Hematopoietic multipotent progenitor cell (in vitro differentiated cells): ENCODE results near the gene CALHM3. TPM values are rescaled to one million over a fixed set of nuclear protein-coding genes. Genes with fewer than 3 reads are reported as not detected.

Experiments used
- DNase-seq, 3 donors: peaks; one replicate each; pipeline ENCODE4 v3.0.0-alpha.2; 2011 to 2015; ENCODE audit warnings: low read depth in 2 of 3, low spot score in 2 of 3
- total RNA-seq: library from RNA; depleted of rRNA; stranded (reverse); fragments of >200 nt; gene quantifications from one replicate; pipeline ENCODE4 v1.2.3, GENCODE V29; 2012

Gene CALHM3
- total RNA-seq, 1 donor = 0.27 TPM

DNA sequence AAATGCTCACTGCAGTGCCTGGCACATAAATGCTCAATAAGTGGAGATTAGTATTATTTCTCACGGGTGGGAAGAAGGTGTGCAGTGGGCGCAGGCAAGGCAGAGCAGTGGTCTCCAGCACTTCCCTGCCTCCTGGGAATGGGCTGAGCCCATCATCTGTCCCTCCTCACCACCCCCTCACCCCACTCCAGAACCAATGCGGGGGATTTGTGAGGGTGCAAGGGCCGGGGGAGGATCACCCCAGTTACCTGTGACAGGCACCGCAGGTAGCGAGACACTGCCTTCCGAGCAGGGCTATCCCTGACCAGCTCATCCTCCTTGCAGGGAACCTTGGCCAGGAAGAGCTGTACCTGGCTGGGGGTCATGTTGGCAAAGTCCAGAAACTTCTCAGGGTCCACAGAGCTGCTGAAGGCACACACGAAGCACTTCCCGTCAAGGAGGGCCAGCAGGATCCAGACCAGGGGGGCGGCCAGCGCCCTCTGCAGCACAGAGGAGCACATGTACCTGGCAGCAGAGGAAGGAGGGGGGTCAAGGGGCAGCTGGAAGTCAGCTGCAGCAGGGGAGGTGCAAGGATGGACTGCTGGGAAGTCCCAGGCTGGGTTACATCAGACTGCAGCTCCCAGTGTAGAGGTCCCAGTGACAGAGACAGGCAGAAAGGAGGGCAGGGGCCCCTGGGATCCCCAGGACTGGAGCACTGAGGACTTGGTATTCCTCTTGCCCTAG, 2.8 kb downstream of the CALHM3 start:
- DNase-seq = peak in 2 of 3 donors; percentile 53 to 57

DNA sequence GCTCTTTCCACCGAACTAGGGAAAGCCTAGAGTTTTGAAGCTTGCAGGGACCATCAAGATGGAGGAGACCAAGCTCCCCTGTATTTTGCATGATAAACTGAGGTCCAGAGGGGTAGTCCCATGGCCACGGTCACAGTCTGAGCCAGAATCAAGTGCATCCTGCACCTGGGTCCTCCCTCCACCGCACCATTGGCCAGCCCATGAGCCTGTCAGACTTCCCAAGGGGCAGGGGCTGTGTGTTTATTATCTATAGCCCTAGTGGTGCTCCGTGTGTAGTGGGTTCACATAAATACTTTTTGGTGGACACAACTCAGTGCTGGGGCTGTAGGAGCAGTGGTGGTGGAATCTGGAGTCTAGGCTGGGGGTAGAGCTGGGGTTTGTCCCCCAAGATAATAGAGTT, 3.6 kb downstream of the CALHM3 start:
- DNase-seq = no peak

- no peak for DNase-seq
Measured at GRCh38 chr10:103474077-103474476, 5.0 kb downstream of the CALHM3 start.

DNA sequence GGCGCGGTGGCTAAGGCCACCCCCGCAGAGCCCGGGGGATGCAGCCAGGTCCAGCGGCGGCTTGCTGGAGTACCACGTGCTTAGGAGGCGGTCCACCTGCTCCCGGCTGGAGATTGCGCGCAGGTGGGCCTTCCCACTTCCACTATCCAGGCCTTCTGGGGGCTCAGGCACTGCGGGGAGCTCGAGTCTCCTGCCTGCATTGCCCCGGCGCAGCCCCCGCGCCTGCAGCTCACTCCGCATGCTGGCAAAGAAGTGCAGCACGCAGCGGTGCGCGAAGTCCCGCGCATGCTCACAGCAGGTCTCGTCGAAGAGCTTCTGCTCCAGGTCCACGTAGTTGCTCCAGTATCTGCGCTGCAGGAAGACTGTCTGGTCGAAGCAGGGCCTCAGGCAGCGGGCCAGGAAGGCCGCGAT, 5.8 kb downstream of the CALHM3 start:
- no peak for DNase-seq

DNA sequence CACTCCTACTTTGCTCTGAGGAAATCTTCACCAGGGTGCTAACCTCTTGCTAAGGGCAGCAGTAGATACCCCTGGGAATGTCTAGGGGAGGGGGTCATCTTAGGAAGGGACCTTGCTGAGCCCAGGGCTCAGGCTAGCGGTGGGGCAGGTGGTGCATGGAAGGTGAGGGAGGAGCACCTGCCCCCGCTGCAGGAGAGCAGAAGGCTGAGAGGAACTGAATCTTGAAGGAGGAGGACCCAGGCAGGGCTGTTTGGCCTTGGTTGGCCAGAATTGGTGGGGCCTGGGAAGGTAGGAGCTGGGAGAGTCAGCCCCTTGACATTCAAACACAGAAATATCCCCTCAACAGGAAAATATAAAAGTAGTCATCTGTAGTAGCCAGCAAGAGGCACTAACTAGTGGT, 7.0 kb downstream of the CALHM3 start:
- DNase-seq = no peak

GRCh38 chr10:103470761-103471653, 8.0 kb downstream of the CALHM3 start:
- peak in 2 of 3 donors; percentile 94 to 96 for DNase-seq

DNA sequence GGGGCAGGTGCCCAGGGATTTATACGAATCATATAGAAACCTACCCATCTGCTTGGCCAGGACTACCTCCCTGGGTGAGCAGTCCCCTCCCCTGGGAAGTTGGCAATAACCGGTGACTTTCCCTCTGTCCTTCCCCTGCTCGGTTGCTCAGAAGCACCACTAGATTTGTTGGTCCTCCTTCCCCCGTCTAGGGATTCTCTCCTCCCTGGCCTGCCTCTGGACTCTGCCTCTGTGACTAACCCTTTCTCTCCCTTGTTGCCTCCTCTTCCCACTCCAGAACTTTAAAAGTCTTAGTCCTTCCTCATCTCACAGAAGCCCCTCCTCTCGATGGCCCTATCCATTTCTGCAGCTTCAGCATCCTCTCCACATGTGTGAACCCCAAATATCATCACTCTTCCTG, 9.8 kb downstream of the CALHM3 start:
- DNase-seq = no peak

DNA sequence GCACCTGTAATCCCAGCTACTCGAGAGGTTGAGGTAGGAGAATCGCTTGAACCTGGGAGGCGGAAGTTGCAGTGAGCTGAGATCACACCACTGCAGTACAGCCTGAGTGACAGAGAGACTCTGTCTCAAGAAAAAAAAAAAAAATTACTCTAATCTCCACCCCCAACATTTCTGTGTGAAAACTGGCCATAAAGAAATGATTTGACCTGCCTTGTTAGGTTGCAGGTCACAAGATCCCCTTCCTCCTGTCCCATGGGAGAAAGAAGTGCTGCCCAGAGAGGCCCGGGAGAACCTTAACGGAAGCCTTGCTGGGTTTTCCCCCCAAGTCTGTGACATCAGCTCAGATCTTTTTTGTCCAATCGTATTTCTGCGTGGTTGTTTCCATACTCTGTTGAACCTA, 11.6 kb downstream of the CALHM3 start:
- no peak for DNase-seq

GRCh38 chr10:103466734-103467133, 12.3 kb downstream of the CALHM3 start:
- DNase-seq = no peak

- no peak for DNase-seq
Measured at GRCh38 chr10:103465411-103466179, 13.4 kb downstream of the CALHM3 start.

GRCh38 chr10:103463499-103463898, 15.5 kb downstream of the CALHM3 start:
- DNase-seq = no peak

GRCh38 chr10:103459615-103460014, 19.4 kb downstream of the CALHM3 start:
- no peak for DNase-seq

GRCh38 chr10:103458720-103459119, 20.3 kb downstream of the CALHM3 start, which contains the start of gene CALHM1:
TSS of gene CALHM1 (minus strand) at chr10:103458900. CDS start at chr10:103458751, 149 bp downstream.
- peak in 1 of 3 donors; percentile 9 for DNase-seq

DNA sequence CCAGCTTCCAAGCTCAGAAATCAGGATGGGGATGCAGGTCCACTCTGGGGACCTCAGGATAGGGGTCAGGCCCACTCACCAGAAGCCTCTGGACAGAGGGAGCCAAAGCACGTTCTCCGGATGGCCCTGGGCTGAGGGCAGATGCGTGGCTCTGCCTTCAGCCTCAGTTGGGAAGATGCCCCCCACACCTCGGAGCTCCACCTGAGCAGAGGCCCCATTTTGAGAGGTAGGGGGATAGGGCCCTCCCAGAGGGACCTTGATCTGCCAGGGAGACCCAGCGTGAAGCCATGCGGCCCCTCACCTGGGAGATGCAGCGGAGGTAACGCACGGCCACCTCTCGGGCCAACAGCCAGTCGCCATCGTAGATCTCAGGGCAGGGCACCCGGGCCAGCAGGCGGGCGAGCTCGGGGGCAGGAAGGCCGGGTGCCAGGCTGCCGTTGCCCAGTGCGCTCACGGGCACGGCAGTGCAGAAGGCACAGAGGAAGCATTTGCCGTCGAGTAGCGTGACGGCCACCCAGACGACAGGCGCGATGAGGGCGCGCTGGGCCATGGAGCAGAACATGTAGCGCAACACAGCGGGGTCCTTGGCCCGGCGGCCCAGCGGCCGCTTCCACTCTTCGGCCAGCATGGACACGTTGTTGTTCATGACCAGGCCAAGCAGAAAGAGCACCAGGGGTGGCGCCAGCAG, 21.0 kb downstream of the CALHM3 start:
- DNase-seq = no peak

DNA sequence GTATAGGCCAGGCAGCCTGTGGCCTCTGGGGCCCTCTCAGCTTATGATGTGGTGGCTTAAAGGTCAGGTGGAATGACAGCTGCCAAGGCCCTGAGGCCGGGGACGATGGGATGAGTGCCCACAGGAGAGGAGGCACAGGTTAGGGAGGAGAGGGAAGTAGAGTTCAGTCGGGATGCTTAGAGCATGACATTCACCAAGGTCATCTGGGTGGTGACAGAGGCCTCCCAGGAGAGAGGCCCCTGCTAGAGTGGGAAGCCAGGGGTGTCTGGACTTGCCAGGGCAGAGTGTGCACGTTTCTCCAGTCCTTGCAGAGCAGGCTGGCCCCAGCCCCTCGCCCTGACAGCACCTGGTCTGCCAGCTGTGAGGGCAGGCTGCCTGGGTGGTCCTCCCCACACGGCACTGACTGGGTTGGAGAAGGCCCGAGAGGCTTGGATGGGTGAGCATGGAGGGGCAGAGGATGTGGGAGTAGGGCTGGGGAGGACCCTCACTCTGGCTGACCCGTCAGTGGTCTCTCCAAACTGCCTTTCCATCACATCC, 21.8 kb downstream of the CALHM3 start:
- DNase-seq = no peak

DNA sequence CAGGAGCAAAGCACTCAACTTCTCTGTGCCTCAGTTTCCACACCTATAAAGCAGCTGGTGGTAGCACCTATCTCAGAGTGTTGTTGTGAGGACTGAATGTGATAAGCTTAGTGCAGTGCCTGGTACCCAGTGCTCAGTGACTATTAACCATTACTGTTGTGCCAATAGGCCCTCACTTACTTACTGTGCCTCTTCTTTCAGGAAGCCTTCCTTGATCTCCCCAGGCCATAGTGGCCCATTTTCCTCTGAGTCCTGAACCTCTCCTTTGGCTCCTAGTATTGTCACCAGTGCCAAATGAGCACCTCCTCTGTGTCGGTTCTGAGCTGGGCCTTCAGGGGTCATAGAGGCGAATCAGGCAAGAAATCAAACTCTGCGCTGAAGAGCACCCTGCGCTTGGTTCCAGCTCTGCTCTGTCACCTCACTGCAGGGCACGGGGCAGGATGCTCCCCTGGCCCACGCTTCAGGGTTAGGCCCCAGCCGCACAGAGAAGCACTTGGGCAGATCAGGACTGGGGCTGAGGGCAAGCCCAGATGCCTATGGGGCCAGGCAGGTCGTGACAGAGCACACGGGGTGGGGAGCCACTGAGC, 22.9 kb downstream of the CALHM3 start:
- DNase-seq = no peak

GRCh38 chr10:103455235-103455634, 23.8 kb downstream of the CALHM3 start:
- no peak for DNase-seq

DNA sequence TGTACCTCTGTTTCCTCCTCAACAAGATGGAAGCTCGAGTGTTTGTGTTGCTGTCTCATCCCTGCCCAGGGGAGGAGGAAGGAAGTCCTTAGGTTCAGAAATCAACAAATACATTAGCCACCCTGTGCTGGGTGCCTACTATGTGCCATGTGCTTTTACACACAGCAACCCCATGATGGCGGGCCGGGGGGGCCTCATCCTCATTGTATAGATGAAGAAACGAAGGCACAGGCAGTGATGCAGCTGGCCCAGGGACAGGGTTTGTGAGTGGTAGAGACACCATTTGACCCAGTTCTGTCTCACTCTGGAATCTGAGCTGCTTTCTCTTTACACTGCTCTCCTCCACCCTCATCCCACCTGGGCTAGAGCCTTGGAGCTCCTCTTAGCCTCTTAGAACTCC, 25.0 kb downstream of the CALHM3 start:
- DNase-seq = no peak

DNA sequence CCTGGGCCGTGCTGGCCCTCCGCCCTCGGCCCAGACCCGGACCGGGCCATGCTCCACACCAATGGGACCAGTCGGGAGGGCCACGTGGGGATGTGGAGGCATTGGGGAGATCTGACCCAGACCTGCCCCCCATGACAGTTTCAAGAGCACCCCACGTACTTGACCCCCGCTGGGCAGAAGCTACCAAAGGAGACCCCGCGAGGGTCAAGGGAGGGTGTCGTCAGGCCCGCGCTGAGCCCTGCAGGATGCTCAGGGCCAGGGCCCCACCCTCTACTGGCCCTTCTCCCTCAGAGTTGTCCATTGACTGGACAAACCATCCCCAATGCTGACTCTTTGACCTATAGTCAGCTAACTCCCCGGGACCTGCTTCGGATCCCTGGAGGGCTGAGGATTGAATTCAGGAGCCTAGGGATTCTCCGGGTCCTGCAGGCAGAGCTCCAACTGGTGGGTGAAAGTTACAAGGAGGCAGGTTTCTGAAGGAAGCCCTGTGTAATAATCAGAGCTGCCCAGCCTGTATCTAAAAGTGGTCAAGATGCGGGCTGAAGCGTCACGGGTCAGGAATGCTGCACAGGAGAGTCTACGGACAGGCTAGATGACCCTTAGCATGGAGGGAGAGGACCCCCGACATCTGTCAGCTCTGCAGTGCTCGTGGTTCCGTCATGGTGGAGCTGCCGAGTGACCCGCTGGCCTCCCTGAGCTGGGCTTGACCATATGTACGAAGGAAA, 26.4 kb downstream of the CALHM3 start:
- no peak for DNase-seq
